Adrenal gland (tissue), 5 donors: Measurements from ENCODE around the gene NLRP6.

ENCODE experiments used
- POLR2A ChIP-seq, 2 donors: fragments of 450-650 bp; IDR thresholded peaks; one replicate each; pipeline ENCODE4 v1.6.1; 2017; ENCODE audit warnings: antibody characterized with exemption in 2 of 2, mild to moderate bottlenecking in 2 of 2, moderate library complexity in 1 of 2
- TF ChIP-seq, protein P1 (sequence below), 6 experiments: fragments of 450-650 bp in 4 of 6; fragments of 200-600 bp in 2 of 6; sonication (generic) in 1 of 6; IDR thresholded peaks; 1 replicate in 5 of 6; 2 replicates in 1 of 6; pipeline versions ENCODE4 v1.5.1 to v1.8.0; 2016 to 2021; ENCODE audit warnings: antibody characterized with exemption in 6 of 6, mild to moderate bottlenecking in 2 of 6, moderate library complexity in 1 of 6
- donor health status: DM: no; HTN: no; CAD: no.

- TF ChIP-seq, protein P1, sequence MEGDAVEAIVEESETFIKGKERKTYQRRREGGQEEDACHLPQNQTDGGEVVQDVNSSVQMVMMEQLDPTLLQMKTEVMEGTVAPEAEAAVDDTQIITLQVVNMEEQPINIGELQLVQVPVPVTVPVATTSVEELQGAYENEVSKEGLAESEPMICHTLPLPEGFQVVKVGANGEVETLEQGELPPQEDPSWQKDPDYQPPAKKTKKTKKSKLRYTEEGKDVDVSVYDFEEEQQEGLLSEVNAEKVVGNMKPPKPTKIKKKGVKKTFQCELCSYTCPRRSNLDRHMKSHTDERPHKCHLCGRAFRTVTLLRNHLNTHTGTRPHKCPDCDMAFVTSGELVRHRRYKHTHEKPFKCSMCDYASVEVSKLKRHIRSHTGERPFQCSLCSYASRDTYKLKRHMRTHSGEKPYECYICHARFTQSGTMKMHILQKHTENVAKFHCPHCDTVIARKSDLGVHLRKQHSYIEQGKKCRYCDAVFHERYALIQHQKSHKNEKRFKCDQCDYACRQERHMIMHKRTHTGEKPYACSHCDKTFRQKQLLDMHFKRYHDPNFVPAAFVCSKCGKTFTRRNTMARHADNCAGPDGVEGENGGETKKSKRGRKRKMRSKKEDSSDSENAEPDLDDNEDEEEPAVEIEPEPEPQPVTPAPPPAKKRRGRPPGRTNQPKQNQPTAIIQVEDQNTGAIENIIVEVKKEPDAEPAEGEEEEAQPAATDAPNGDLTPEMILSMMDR (IDR thresholded peaks at IDR 0.05), result no peak
- TF ChIP-seq POLR2A (IDR thresholded peaks at IDR 0.05), result no peak
Measured at GRCh38 chr11:330307-330693, 52.1 kb downstream of the NLRP6 start.
